IMR-90 (cell line): ENCODE results near the gene SEMA3G. TPM values are rescaled to one million over a fixed set of nuclear protein-coding genes. Genes with fewer than 3 reads are reported as not detected.

Source experiments
- ATAC-seq: fragments of 200-7000 bp; cut with Tn5 transposase; 2 replicates; pipeline ENCODE4 v1.9.1; 2020; ENCODE audit warnings: low read depth, mild to moderate bottlenecking, moderate library complexity
- BruUV-seq: library from RNA; stranded (reverse); fragments of 400-500 nt; replicated peaks from 2 replicates; lab custom pipeline; 2021; lab: Mats Ljungman, UMichigan
- CTCF ChIA-PET: fragments of 300-600 bp; formaldehyde crosslinking; extraction: SDS; loops from one replicate; lab custom pipeline; 2021; ENCODE audit warnings: antibody characterized with exemption; lab: Yijun Ruan, JAX
- POLR2A ChIA-PET: fragments of 300-600 bp; sonication (Branson Sonifier 250); formaldehyde crosslinking; loops from one replicate; lab custom pipeline; 2022; ENCODE audit warnings: antibody characterized with exemption; ENCODE audit not compliant: unreplicated experiment; lab: Charles Lee
- DNase-seq: peaks from one replicate; pipeline ENCODE4 v3.0.0; 2013
- H2AFZ ChIP-seq: replicated peaks from 2 replicates; pipeline ENCODE3; 2013; ENCODE audit warnings: low read length, mild to moderate bottlenecking; ENCODE audit not compliant: poor library complexity
- H2AK5ac ChIP-seq: 2 replicates; pipeline ENCODE4 v1.6.1; 2013; ENCODE audit warnings: low read depth, low read length, inconsistent platforms
- H2AK9ac ChIP-seq: replicated peaks from 2 replicates; pipeline ENCODE3; 2013; ENCODE audit warnings: mild to moderate bottlenecking, low read depth, low read length, moderate library complexity; ENCODE audit not compliant: poor library complexity
- H2BK120ac ChIP-seq: 2 replicates; pipeline ENCODE4 v1.6.1; 2013; ENCODE audit warnings: low read depth, low read length, inconsistent platforms
- H2BK15ac ChIP-seq: 3 replicates; pipeline ENCODE4 v1.6.1; 2013; ENCODE audit warnings: low read depth, low read length, inconsistent platforms
- H2BK20ac ChIP-seq: 2 replicates; pipeline ENCODE4 v1.6.1; 2013; ENCODE audit warnings: low read depth, mild to moderate bottlenecking, inconsistent platforms, low read length, moderate library complexity
- H2BK5ac ChIP-seq: 2 replicates; pipeline ENCODE4 v1.6.1; 2013; ENCODE audit warnings: mild to moderate bottlenecking, low read depth, low read length, inconsistent platforms; ENCODE audit not compliant: poor library complexity, severe bottlenecking
- H3K14ac ChIP-seq: replicated peaks from 2 replicates; pipeline ENCODE4 v1.6.1; 2013; ENCODE audit warnings: low read depth, low read length, inconsistent platforms
- H3K18ac ChIP-seq: 2 replicates; pipeline ENCODE4 v1.6.1; 2013; ENCODE audit warnings: low read depth, low read length, control low read depth
- H3K23ac ChIP-seq: 2 replicates; pipeline ENCODE4 v1.6.1; 2013; ENCODE audit warnings: low read depth, low read length, inconsistent platforms
- H3K27ac ChIP-seq: 2 replicates; pipeline ENCODE4 v1.5.1; 2013; ENCODE audit warnings: mild to moderate bottlenecking, control low read depth, low read length; ENCODE audit not compliant: insufficient read depth
- H3K27me3 ChIP-seq: 2 replicates; pipeline ENCODE4 v1.6.1; 2013; ENCODE audit warnings: low read length; ENCODE audit not compliant: control insufficient read depth, insufficient read depth
- H3K36me3 ChIP-seq: 2 replicates; pipeline ENCODE4 v1.6.1; 2013; ENCODE audit warnings: low read length, mixed read lengths; ENCODE audit not compliant: control insufficient read depth, insufficient read depth
- H3K4ac ChIP-seq: 2 replicates; pipeline ENCODE4 v1.6.1; 2013; ENCODE audit warnings: low read depth, low read length, inconsistent platforms
- H3K4me1 ChIP-seq: 2 replicates; pipeline ENCODE4 v1.6.1; 2013; ENCODE audit warnings: low read length, mixed read lengths; ENCODE audit not compliant: control insufficient read depth, insufficient read depth
- H3K4me2 ChIP-seq: 2 replicates; pipeline ENCODE4 v1.6.1; 2013; ENCODE audit warnings: low read depth, mild to moderate bottlenecking, control low read depth, low read length, moderate library complexity
- H3K4me3 ChIP-seq: 2 replicates; pipeline ENCODE4 v1.5.1; 2013; ENCODE audit warnings: low read depth, mild to moderate bottlenecking, control low read depth, low read length, moderate library complexity; ENCODE audit not compliant: insufficient read depth
- H3K56ac ChIP-seq: 2 replicates; pipeline ENCODE4 v1.6.1; 2013; ENCODE audit warnings: low read length, inconsistent platforms; ENCODE audit not compliant: insufficient read depth; ENCODE audit errors: extremely low read depth
- H3K79me1 ChIP-seq, 2 experiments: 2 replicates each; pipeline ENCODE4 v1.6.1; 2013; ENCODE audit warnings: low read length in 2 of 2, inconsistent platforms in 1 of 2, low read depth in 1 of 2
- H3K9ac ChIP-seq: 2 replicates; pipeline ENCODE4 v1.6.1; 2013; ENCODE audit warnings: low read depth, low read length, control low read depth
- H3K9me1 ChIP-seq: 2 replicates; pipeline ENCODE4 v1.6.1; 2013; ENCODE audit warnings: low read length, inconsistent platforms; ENCODE audit not compliant: insufficient read depth
- H3K9me3 ChIP-seq: 2 replicates; pipeline ENCODE4 v1.6.1; 2013; ENCODE audit warnings: low read length; ENCODE audit not compliant: control insufficient read depth, insufficient read depth
- H4K20me1 ChIP-seq: 2 replicates; pipeline ENCODE4 v1.6.1; 2013; ENCODE audit warnings: low read length, inconsistent platforms; ENCODE audit not compliant: insufficient read depth
- H4K5ac ChIP-seq: 2 replicates; pipeline ENCODE4 v1.6.1; 2013; ENCODE audit warnings: mild to moderate bottlenecking, low read depth, low read length, control low read depth
- H4K8ac ChIP-seq, 2 experiments: 2 replicates each; pipeline ENCODE4 v1.6.1; 2013; ENCODE audit warnings: low read depth in 2 of 2, low read length in 2 of 2, control low read depth in 1 of 2, inconsistent platforms in 1 of 2
- H4K91ac ChIP-seq: 2 replicates; pipeline ENCODE4 v1.6.1; 2013; ENCODE audit warnings: low read depth, low read length, inconsistent platforms; ENCODE audit not compliant: insufficient read depth
- BHLHE40 ChIP-seq: fragments of 150-350 bp; IDR thresholded peaks from 2 replicates; pipeline ENCODE4 v1.6.1; 2016; ENCODE audit warnings: mild to moderate bottlenecking, low read depth, low read length
- CEBPB ChIP-seq: IDR thresholded peaks from 2 replicates; pipeline ENCODE4 v1.6.1; 2012; ENCODE audit warnings: low read depth, low read length, improper control_type of control experiment
- CHD1 ChIP-seq: IDR thresholded peaks from 2 replicates; pipeline ENCODE4 v1.6.1; 2012; ENCODE audit warnings: low read depth, low read length, improper control_type of control experiment
- CTCF ChIP-seq: conservative IDR thresholded peaks from 2 replicates; pipeline ENCODE4 v1.5.1; 2012; ENCODE audit warnings: mild to moderate bottlenecking, low read depth, low read length, improper control_type of control experiment
- FOS ChIP-seq: fragments of 150-350 bp; IDR thresholded peaks from 2 replicates; pipeline ENCODE4 v1.6.1; 2016; ENCODE audit warnings: low read depth, low read length
- MAFK ChIP-seq: IDR thresholded peaks from 2 replicates; pipeline ENCODE4 v1.6.1; 2012; ENCODE audit warnings: low read depth, low read length, improper control_type of control experiment
- MAZ ChIP-seq: IDR thresholded peaks from 2 replicates; pipeline ENCODE4 v1.6.1; 2012; ENCODE audit warnings: low read depth, mild to moderate bottlenecking, low read length, improper control_type of control experiment, moderate library complexity, borderline replicate concordance
- MXI1 ChIP-seq: IDR thresholded peaks from 2 replicates; pipeline ENCODE4 v1.6.1; 2012; ENCODE audit warnings: low read depth, mild to moderate bottlenecking, low read length, moderate library complexity, borderline replicate concordance
- NFE2L2 ChIP-seq: fragments of 150-350 bp; IDR thresholded peaks from 2 replicates; pipeline ENCODE4 v1.6.1; 2016; ENCODE audit warnings: low read depth, mild to moderate bottlenecking, low read length
- POLR2A ChIP-seq: IDR thresholded peaks from 2 replicates; pipeline ENCODE4 v1.6.1; 2012; ENCODE audit warnings: mild to moderate bottlenecking, low read depth, low read length
- RAD21 ChIP-seq: IDR thresholded peaks from 2 replicates; pipeline ENCODE4 v1.6.1; 2012; ENCODE audit warnings: low read length, improper control_type of control experiment
- RCOR1 ChIP-seq: IDR thresholded peaks from 2 replicates; pipeline ENCODE4 v1.6.1; 2012; ENCODE audit warnings: mild to moderate bottlenecking, low read length, improper control_type of control experiment; ENCODE audit not compliant: insufficient replicate concordance
- RFX5 ChIP-seq: IDR thresholded peaks from 2 replicates; pipeline ENCODE4 v1.8.0; 2012; ENCODE audit warnings: low read depth, mild to moderate bottlenecking, low read length, moderate library complexity
- SMC3 ChIP-seq: fragments of 150-350 bp; IDR thresholded peaks from 2 replicates; pipeline ENCODE4 v1.6.1; 2016; ENCODE audit warnings: low read depth, mild to moderate bottlenecking, antibody characterized with exemption, low read length, moderate library complexity
- WGBS, 2 experiments: methylation state at CpG; one replicate each; pipeline versions ENCODE4 v1.1.5 to v1.1.7; 2013; ENCODE audit warnings: missing lambda C conversion rate in 2 of 2; ENCODE audit not compliant: insufficient read length in 1 of 2; ENCODE audit errors: extremely low coverage in 2 of 2; 5-methylcytosine and 5-hydroxymethylcytosine counted together
- dilution Hi-C: fragments of 300-500 bp; cut with HindIII; formaldehyde crosslinking; loops from one replicate; pipeline ENCODE4 v1.14.3; 2018; ENCODE audit warnings: low sequenced_read_pairs; ENCODE audit not compliant: unreplicated experiment
- in situ Hi-C: fragments of 300-500 bp; cut with MboI; formaldehyde crosslinking; loops from 3 replicates; pipeline ENCODE4 v1.14.3; 2019; ENCODE audit warnings: low sequenced_read_pairs, inconsistent platforms, mixed read lengths
- intact Hi-C: fragments of 100-400 bp; cut with micrococcal nuclease; formaldehyde crosslinking; loops from 2 replicates; pipeline ENCODE4 v1.10.0; 2022
- polyA plus RNA-seq, 3 experiments: library from polyadenylated mRNA; depleted of rRNA; stranded (reverse); fragments of >200 nt; gene quantifications; 2 replicates each; pipeline ENCODE4 v1.2.3, GENCODE V29; 2012; ENCODE audit warnings: low replicate concordance in 1 of 3
- total RNA-seq: library from RNA; depleted of rRNA; stranded (reverse); fragments of >200 nt; gene quantifications from 2 replicates; pipeline ENCODE4 v1.2.3, GENCODE V29; 2012
- TF ChIP-seq, protein P1 (sequence below): fragments of 150-350 bp; IDR thresholded peaks from 2 replicates; pipeline ENCODE4 v1.6.1; 2016; ENCODE audit warnings: low read depth, mild to moderate bottlenecking, low read length, moderate library complexity, borderline replicate concordance
- TF ChIP-seq, protein P2 (sequence below): fragments of 150-350 bp; IDR thresholded peaks from 2 replicates; pipeline ENCODE4 v1.6.1; 2017; ENCODE audit warnings: mild to moderate bottlenecking, antibody characterized with exemption, low read length, low read depth

Gene SEMA3G
- total and polyA plus RNA-seq, 2 of the 4 experiments (the other 2 are of a cell fraction), result 0.07 TPM; not detected in 1

GRCh38 chr3:52456800-52457183 lies 11.9 kb upstream of the SEMA3G start:
- H3K79me1 ChIP-seq, result peaks cover 37 to 53% of the 10 kb centered on the region in 2 experiments
- peaks cover 15% of the 10 kb centered on the region for H3K4me1 ChIP-seq
- H2BK120ac ChIP-seq, result no peak overlapping the region
- H4K20me1 ChIP-seq, result peaks cover 22% of the 10 kb centered on the region
- TF ChIP-seq POLR2A (no peak), CEBPB (no peak), CHD1 (no peak), RFX5 (no peak), RAD21 (no peak), MXI1 (no peak), NFE2L2 (no peak), RCOR1 (no peak), MAZ (no peak), SMC3 (no peak), MAFK (no peak), FOS (no peak), CTCF (no peak), BHLHE40 (no peak)
- TF ChIP-seq, protein P1, sequence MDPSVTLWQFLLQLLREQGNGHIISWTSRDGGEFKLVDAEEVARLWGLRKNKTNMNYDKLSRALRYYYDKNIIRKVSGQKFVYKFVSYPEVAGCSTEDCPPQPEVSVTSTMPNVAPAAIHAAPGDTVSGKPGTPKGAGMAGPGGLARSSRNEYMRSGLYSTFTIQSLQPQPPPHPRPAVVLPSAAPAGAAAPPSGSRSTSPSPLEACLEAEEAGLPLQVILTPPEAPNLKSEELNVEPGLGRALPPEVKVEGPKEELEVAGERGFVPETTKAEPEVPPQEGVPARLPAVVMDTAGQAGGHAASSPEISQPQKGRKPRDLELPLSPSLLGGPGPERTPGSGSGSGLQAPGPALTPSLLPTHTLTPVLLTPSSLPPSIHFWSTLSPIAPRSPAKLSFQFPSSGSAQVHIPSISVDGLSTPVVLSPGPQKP, result no peak
- TF ChIP-seq, protein P2, sequence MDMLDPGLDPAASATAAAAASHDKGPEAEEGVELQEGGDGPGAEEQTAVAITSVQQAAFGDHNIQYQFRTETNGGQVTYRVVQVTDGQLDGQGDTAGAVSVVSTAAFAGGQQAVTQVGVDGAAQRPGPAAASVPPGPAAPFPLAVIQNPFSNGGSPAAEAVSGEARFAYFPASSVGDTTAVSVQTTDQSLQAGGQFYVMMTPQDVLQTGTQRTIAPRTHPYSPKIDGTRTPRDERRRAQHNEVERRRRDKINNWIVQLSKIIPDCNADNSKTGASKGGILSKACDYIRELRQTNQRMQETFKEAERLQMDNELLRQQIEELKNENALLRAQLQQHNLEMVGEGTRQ, result no peak
- H2AK9ac ChIP-seq, result peak overlapping the region; percentile 84
- H3K36me3 ChIP-seq, result peaks cover 29% of the 10 kb centered on the region
- dilution Hi-C loops, result no loop called here
- intact Hi-C loops, result no loop called here
- DNase-seq (no peak), ATAC-seq (no peak)
- CTCF ChIA-PET, result interaction anchor here (0.6 to 1.1 kb wide), 3 partner anchors 9 to 44 kb away, joined by 3 read pairs; no protein-coding TSS in a partner anchor
- no peak overlapping the region for H3K18ac ChIP-seq
- H2BK15ac ChIP-seq, result no peak overlapping the region
- POLR2A ChIA-PET, result no interaction called here
- peak overlapping the region; percentile 92 for H3K27ac ChIP-seq
- H3K14ac ChIP-seq, result peak overlapping the region; percentile 98
- H3K56ac ChIP-seq, result no peak overlapping the region
- H4K8ac ChIP-seq, result peak overlapping the region; percentile 11 to 77; a peak in 2 of 4 replicates
- no peak overlapping the region for H2BK20ac ChIP-seq
- H3K9me1 ChIP-seq, result peaks cover 20% of the 10 kb centered on the region
- peak overlapping the region; percentile 93 for H2AFZ ChIP-seq
- peak overlapping the region; percentile 96 for H3K23ac ChIP-seq
- H3K4me3 ChIP-seq, result peak overlapping the region; percentile 99
- peak overlapping the region; percentile 89 for H4K91ac ChIP-seq
- no peaks in the 10 kb centered on the region for H3K27me3 ChIP-seq
- peak overlapping the region; percentile 92 for H2AK5ac ChIP-seq
- no TSS peak for BruUV-seq
- H3K9me3 ChIP-seq, result no peaks in the 10 kb centered on the region
- H3K4ac ChIP-seq, result peak overlapping the region; percentile 92
- WGBS, 2 experiments, result no CpG with 5 or more reads among the region's 5 CpGs
- peak overlapping the region; percentile 22; the same call in 1 of the 2 replicates for H4K5ac ChIP-seq
- H3K4me2 ChIP-seq, result peak overlapping the region; percentile 93
- peak overlapping the region; percentile 60 for H3K9ac ChIP-seq
- in situ Hi-C loops, result no loop called here
- H2BK5ac ChIP-seq, result peak overlapping the region; percentile 3
